Amniotic stem cell (primary cell): ENCODE results near the gene TEPSIN.

Source experiments
- DNase-seq: peaks from one replicate; lab custom pipeline; 2025; lab: John Stamatoyannopoulos, UW

Gene TEPSIN

DNA sequence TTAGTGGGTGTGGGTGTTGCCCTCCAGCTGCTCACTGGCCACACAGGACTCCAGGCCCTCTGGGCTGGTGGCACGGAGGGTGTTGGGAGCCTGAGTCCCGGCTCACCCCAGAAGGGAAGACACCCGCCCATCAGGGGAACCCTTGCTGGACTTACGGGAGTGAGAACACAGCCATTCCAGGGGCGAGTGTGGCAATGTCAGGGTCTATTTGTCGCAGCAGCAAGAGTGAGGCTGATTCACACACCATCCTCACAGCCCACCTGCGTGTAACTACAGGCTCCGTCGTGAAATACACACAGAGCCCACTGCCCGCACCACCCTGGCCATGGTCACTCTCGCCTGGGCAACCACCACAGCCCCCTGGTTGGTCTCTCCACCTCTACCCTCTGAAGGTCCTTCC, 55.0 kb downstream of the TEPSIN start:
- DNase-seq: no peak

DNA sequence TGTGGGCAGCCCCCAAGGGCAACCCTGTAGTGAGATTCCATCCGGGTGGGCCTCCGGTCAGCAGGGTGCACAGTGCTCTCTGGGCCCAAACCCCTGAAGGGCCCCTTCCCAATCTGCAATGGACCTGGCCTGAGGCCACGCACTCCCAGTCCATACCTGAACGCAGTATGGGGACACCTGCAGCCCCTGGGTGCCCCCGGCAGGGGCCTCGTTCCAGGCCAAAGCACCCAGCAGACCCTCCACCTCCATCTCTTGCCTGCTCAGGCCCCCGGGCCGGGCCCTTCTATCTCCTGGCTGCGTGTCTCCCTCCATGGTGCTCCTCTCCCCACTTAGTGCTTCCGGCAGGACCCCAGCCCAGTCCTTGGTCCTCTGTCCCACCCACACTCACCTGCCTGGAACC, 55.5 kb downstream of the TEPSIN start:
- no peak for DNase-seq

DNA sequence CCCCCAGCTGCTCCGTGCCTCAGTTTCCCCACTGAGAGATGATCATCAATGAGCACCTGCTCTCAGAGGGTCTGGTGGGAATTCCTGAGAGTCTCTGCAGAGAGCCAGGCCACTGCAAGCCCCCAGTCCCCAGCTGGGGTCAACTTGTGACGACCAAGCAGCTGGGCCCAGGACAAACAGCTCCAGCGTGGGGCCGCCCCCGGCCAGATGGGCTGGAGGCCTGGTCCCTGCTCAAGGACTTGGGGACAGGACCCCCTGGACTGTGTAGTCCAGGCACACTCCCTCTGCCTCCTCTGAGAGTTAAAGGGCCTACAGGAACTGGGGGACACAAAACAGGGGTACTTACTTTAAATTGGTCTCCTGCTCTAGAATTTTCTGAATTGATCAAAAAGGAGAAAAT, 56.3 kb downstream of the TEPSIN start:
- no peak for DNase-seq

DNA sequence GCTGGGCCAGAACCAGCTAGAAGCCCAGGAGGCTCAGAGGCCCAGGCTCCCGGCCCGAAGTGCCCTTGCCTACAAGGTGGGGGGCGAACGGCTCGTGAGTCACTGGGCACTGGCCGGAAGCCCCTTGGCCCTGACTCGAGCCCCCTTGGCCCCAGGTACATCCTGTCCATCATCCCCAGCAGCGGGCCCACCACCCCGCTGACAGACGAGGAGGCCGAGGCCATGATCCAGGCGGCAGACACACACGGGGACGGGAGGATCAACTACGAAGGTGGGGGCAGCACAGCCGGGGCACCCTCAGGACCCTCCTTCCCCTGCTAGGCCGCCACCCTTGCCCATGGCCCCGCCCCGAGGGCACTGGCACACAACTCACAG, 57.1 kb downstream of the TEPSIN start:
- DNase-seq: no peak

DNA sequence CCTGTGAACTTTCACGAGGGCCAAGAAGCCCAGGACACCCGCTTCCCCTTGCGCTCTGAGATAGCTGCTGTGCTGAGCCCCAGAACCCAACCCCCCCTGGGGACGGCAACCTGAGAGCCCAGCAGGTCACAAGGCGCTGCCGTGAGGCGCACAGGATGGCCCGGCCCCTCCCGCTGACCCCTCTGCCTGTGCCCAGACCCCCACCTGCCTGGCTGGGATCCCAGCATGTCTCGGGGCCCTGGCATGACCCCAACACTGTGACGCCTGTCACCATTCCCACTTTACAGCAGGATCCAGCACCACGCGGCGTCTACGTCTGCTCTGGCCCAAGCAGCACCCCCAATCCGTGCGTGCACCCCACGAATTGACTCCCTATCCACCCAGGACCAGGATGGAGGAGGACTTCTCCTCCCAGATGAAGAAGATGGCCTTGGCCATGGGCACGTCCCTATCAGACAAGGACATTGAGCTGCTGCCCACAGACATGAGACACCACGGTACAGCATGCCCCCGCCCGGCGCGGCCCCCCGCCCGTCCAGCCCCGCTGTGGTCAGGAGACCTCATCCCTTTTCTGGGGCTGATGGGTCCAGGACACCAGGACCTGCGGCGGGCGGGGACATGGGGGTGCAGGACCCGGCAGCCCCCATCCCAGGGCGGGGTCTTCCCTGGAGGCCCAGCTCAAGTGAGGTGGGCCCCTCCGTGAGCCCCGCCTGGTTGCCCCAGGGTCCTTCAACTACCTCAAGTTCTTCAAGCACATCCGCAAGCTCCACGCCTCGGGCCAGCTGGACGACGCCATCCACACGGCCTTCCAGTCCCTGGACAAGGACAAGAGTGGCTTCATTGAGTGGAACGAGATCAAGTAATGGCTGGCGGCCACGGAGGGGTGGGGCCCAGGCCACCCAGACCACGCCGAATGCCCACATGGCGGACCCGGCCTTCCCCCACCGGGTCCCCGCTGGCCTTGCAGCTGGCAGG, 57.7 kb downstream of the TEPSIN start:
- no peak for DNase-seq

DNA sequence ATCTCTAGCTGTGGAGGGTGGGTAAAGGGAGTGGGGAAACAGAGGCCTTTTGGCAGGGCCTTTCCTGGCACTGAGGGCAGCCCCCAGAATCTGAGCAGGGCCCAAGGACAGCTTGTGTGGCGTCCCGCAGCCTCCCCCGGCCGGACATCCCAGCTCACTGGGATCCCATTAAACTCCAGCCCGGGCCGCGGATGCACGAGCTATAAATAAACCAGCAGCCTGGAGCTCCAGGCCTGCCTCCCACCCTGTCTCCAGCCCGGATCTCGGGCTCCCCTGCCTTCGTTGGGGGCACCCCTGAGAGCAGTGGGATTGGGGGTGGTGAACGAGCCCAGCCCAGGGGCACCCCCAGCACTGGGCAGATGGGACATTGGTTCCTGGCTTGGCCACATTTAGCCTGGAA, 59.0 kb downstream of the TEPSIN start:
- DNase-seq: no peak

DNA sequence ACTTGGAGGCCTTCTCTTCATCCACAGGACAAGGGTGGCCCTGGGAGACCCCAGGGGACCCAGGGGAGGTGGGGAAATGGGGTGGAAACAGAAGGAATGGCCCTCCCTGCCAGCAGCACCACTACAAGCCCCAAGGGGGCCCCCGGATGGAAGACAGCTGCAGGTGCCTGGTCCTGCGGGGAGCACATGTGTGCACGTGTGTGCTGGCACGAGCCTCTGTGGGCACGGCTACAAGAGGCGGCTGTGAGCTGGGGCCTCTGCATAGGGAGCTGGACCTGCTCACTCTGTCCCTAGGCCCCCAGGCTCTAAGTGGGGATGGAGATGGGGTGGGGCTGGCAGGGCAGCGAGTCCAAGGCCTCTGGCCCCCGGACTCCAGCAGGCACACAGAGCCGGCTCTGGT, 59.6 kb downstream of the TEPSIN start:
- DNase-seq: no peak
